ENCODE data around the gene MARK3.

Gene MARK3

DNA sequence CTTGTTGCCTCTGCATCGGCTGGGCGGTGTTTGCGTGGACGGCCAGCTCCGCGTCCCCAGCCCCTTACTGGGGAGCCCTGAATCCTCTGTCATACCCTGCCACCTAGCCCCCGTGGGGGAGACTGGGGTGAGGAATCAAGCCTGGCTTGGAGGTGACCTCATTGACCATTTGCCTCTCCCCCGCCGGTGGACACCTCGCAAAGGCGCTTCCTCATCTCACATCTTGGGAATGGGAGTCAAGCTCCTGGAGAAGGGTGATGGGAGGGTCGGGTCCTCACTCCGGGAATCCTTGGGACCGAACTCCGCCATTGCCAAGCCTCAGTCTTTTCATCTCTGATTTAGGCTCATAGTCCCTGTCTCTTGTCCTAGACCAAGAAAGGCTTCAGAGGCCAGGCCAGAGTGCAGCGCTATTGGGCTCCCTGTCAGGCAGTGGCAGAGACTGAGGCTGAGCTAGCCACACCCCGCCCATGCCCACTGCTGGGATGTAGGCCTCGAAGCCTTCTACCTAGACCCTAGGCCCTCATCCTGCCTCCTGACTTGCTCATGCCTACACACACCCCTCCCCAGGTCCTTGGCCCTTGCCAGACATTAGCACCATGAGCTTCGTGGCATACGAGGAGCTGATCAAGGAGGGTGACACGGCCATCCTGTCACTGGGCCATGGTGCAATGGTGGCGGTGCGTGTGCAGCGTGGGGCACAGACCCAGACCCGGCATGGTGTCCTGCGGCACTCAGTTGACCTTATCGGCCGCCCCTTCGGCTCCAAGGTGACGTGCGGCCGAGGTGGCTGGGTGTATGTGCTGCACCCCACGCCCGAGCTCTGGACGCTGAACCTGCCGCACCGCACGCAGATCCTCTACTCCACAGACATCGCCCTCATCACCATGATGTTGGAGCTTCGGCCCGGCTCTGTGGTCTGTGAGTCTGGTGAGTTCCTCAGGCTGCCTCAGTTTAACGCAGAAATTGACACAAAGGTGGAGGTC, 144.5 kb downstream of the MARK3 start:
- Histone ChIP-seq H3K4me1 (ENCODE audit: low read depth, poor library complexity, severe bottlenecking) (no peaks in the 10 kb centered on the region), H3K9ac (peak overlapping the region; percentile 25; the same call in 1 of the 2 replicates), H3K4me2 (peak overlapping the region; percentile 21; the same call in 1 of the 2 replicates), H2AFZ (ENCODE audit: low read depth) (no peak overlapping the region), H3K27me3 (ENCODE audit: insufficient read depth, low read depth) (peaks cover 5% of the 10 kb centered on the region; the same call in 1 of the 2 replicates), H3K4me3 (IDR thresholded peaks at IDR 0.05; ENCODE audit: insufficient read depth, low read depth, low read length) (no peak overlapping the region), H3K79me2 (ENCODE audit: insufficient read depth, low read depth) (no peaks in the 10 kb centered on the region), H3K36me3 (ENCODE audit: insufficient read depth) (no peaks in the 10 kb centered on the region), H3K27ac (no peak overlapping the region), H4K20me1 (ENCODE audit: insufficient read depth) (no peaks in the 10 kb centered on the region)
- TF ChIP-seq, protein P1, sequence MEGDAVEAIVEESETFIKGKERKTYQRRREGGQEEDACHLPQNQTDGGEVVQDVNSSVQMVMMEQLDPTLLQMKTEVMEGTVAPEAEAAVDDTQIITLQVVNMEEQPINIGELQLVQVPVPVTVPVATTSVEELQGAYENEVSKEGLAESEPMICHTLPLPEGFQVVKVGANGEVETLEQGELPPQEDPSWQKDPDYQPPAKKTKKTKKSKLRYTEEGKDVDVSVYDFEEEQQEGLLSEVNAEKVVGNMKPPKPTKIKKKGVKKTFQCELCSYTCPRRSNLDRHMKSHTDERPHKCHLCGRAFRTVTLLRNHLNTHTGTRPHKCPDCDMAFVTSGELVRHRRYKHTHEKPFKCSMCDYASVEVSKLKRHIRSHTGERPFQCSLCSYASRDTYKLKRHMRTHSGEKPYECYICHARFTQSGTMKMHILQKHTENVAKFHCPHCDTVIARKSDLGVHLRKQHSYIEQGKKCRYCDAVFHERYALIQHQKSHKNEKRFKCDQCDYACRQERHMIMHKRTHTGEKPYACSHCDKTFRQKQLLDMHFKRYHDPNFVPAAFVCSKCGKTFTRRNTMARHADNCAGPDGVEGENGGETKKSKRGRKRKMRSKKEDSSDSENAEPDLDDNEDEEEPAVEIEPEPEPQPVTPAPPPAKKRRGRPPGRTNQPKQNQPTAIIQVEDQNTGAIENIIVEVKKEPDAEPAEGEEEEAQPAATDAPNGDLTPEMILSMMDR (conservative IDR thresholded peaks at IDR 0.05; ENCODE audit: low read depth, low read length): no peak

DNA sequence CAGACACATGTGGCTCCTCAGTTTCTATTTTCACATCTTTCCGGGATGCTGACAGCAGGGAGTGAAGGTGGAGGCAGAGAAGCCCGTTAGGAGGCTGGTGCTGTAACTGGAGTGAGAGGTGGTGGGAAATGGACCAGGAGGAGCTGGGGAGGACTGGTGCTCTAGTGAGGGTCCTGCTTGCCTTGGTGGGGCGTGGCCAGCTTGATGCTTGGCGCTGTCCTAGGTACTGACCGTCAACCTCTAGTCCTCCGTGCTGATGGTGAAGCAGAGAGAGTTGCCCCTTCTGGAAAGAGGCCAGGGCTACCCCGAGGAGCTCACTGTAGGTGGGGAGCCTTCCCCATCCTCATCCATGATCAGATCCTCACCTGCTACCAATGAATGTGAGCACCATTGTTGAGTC, 145.2 kb downstream of the MARK3 start:
- H2AFZ ChIP-seq (ENCODE audit: low read depth): no peak overlapping the region
- H4K20me1 ChIP-seq (ENCODE audit: insufficient read depth): no peaks in the 10 kb centered on the region
- H3K9ac ChIP-seq: no peak overlapping the region
- TF ChIP-seq, protein P1 (conservative IDR thresholded peaks at IDR 0.05; ENCODE audit: low read depth, low read length): no peak
- no peak overlapping the region for H3K27ac ChIP-seq
- H3K27me3 ChIP-seq (ENCODE audit: insufficient read depth, low read depth): peaks cover 5% of the 10 kb centered on the region; the same call in 1 of the 2 replicates
- H3K36me3 ChIP-seq (ENCODE audit: insufficient read depth): no peaks in the 10 kb centered on the region
- no peaks in the 10 kb centered on the region for H3K4me1 ChIP-seq (ENCODE audit: low read depth, poor library complexity, severe bottlenecking)
- H3K79me2 ChIP-seq (ENCODE audit: insufficient read depth, low read depth): no peaks in the 10 kb centered on the region
- no peak overlapping the region for H3K4me3 ChIP-seq (IDR thresholded peaks at IDR 0.05; ENCODE audit: insufficient read depth, low read depth, low read length)
- no peak overlapping the region for H3K4me2 ChIP-seq

DNA sequence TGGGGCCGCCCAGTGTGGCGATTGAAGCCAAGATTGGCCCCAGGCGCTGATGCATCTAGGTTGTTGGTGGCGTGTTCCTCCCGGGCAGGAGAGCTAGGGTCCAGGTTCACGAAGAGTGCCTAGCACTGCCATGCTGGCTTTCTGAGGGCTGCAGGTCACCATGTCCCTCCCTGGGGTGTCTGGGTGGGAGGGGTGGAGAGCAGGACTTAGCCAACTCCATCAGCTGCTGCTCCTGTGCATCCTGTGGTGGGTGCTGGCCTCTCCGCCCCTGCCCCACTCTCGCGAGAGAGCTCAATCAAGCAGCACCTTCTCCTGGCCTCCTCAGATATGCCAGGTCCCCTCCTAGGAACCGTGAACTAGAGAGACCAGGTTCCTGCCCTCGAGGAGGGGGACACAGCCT, 145.6 kb downstream of the MARK3 start:
- no peak overlapping the region for H3K27ac ChIP-seq
- no peaks in the 10 kb centered on the region for H3K4me1 ChIP-seq (ENCODE audit: low read depth, poor library complexity, severe bottlenecking)
- H3K27me3 ChIP-seq (ENCODE audit: insufficient read depth, low read depth): peaks cover 5% of the 10 kb centered on the region; the same call in 1 of the 2 replicates
- no peak overlapping the region for H2AFZ ChIP-seq (ENCODE audit: low read depth)
- H3K36me3 ChIP-seq (ENCODE audit: insufficient read depth): no peaks in the 10 kb centered on the region
- H3K4me3 ChIP-seq (IDR thresholded peaks at IDR 0.05; ENCODE audit: insufficient read depth, low read depth, low read length): no peak overlapping the region
- H3K79me2 ChIP-seq (ENCODE audit: insufficient read depth, low read depth): no peaks in the 10 kb centered on the region
- H3K4me2 ChIP-seq: no peak overlapping the region
- no peaks in the 10 kb centered on the region for H4K20me1 ChIP-seq (ENCODE audit: insufficient read depth)
- H3K9ac ChIP-seq: no peak overlapping the region
- TF ChIP-seq, protein P1 (conservative IDR thresholded peaks at IDR 0.05; ENCODE audit: low read depth, low read length): no peak

DNA sequence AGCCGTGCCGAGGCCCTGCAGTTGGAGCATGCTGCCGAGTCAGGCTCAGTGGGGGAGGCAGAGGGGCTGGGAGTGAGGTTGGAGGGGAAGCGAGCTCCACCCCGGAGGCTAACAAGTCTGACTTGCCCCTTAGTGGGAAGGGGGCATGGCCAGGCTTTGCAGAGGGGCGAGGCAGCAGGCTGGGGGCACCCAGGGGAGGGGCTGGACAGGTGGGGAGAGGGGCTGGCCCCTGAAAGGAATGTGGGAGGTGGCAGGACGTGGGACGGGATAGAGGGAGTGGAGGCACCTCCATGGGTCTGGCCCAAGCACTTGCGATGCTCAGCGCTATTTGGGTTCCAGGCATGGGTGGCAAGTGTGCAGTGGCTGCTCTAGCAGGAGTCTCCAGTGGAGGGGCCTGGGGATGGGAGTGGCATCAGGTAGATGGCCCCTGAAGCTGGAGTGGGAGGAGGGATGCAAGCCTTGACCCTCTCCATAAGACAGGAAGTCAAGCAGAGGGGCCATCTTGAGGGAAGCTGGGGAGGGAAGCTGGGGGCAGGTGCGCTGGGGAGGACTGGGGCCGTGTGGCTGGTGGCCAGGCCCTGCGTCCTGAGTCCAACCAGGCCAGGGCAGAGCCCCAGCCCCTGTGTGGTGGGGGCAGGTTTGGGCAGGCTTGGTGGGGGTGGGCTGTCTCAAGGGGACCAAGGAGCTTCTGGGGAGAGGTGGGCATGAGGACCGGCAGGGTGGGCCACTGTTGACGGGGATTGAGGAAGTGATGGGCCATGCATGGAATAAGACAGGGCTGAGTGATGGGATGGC, 146.4 kb downstream of the MARK3 start:
- TF ChIP-seq, protein P1 (conservative IDR thresholded peaks at IDR 0.05; ENCODE audit: low read depth, low read length): no peak
- Histone ChIP-seq H3K9ac (no peak overlapping the region), H3K36me3 (ENCODE audit: insufficient read depth) (no peaks in the 10 kb centered on the region), H3K79me2 (ENCODE audit: insufficient read depth, low read depth) (no peaks in the 10 kb centered on the region), H3K4me2 (no peak overlapping the region), H3K27me3 (ENCODE audit: insufficient read depth, low read depth) (peaks cover 5% of the 10 kb centered on the region; the same call in 1 of the 2 replicates), H3K4me1 (ENCODE audit: low read depth, poor library complexity, severe bottlenecking) (no peaks in the 10 kb centered on the region), H3K27ac (no peak overlapping the region), H4K20me1 (ENCODE audit: insufficient read depth) (no peaks in the 10 kb centered on the region), H3K4me3 (IDR thresholded peaks at IDR 0.05; ENCODE audit: insufficient read depth, low read depth, low read length) (no peak overlapping the region), H2AFZ (ENCODE audit: low read depth) (no peak overlapping the region)

All from KMS-11 (cell line).